Smooth muscle cell (in vitro differentiated cells): ENCODE results near the gene DERL2. TPM values are rescaled to one million over a fixed set of nuclear protein-coding genes. Genes with fewer than 3 reads are reported as not detected.

Experiments
- DNase-seq: peaks from one replicate; lab custom pipeline; 2025; ENCODE audit not compliant: unreplicated experiment; lab: John Stamatoyannopoulos, UW
- H2AFZ ChIP-seq: fragments of 200-600 bp; sonication (generic); 2 replicates; pipeline ENCODE4 v1.6.0; 2016; ENCODE audit warnings: antibody characterized with exemption, low read depth, mild to moderate bottlenecking
- H3F3A ChIP-seq: fragments of 200-600 bp; sonication (generic); 2 replicates; pipeline ENCODE4 v1.6.0; 2017; ENCODE audit warnings: antibody characterized with exemption, low read depth
- H3K27ac ChIP-seq: fragments of 200-600 bp; sonication (generic); 2 replicates; pipeline ENCODE4 v1.5.1; 2016; ENCODE audit warnings: low read depth, mild to moderate bottlenecking
- H3K27me3 ChIP-seq: fragments of 200-600 bp; sonication (generic); 2 replicates; pipeline ENCODE4 v1.6.1; 2016; ENCODE audit warnings: low read depth, mild to moderate bottlenecking
- H3K36me3 ChIP-seq: fragments of 200-600 bp; sonication (generic); 2 replicates; pipeline ENCODE4 v1.5.1; 2016; ENCODE audit warnings: low read depth
- H3K4me1 ChIP-seq: fragments of 200-600 bp; sonication (generic); 2 replicates; pipeline ENCODE4 v1.5.1; 2016; ENCODE audit warnings: low read depth
- H3K4me2 ChIP-seq: fragments of 200-600 bp; sonication (generic); 2 replicates; pipeline ENCODE4 v1.6.0; 2016; ENCODE audit warnings: mild to moderate bottlenecking
- H3K4me3 ChIP-seq: fragments of 200-600 bp; sonication (generic); 2 replicates; pipeline ENCODE4 v1.5.1; 2016; ENCODE audit warnings: mild to moderate bottlenecking
- H3K79me2 ChIP-seq: fragments of 200-600 bp; sonication (generic); 2 replicates; pipeline ENCODE4 v1.6.0; 2016; ENCODE audit warnings: low read depth, mild to moderate bottlenecking
- H3K9ac ChIP-seq: fragments of 200-600 bp; sonication (generic); 2 replicates; pipeline ENCODE4 v1.6.0; 2016; ENCODE audit warnings: low read depth
- H3K9me3 ChIP-seq: fragments of 200-600 bp; sonication (generic); replicated peaks from 2 replicates; pipeline ENCODE4 v1.5.1; 2016; ENCODE audit warnings: low read depth
- H4K20me1 ChIP-seq: fragments of 200-600 bp; sonication (generic); 2 replicates; pipeline ENCODE4 v1.6.0; 2016; ENCODE audit warnings: low read depth
- CTCF ChIP-seq: fragments of 200-600 bp; sonication (generic); IDR thresholded peaks from 2 replicates; pipeline ENCODE4 v1.5.1; 2017; ENCODE audit warnings: borderline replicate concordance, mild to moderate bottlenecking, antibody characterized with exemption; ENCODE audit not compliant: insufficient read depth, poor library complexity, severe bottlenecking
- WGBS: methylation state at CpG from one replicate; pipeline ENCODE4 v1.1.7; 2016; ENCODE audit warnings: low lambda C conversion rate; 5-methylcytosine and 5-hydroxymethylcytosine counted together
- polyA plus RNA-seq: library from polyadenylated mRNA; unstranded; fragments of >200 nt; fragmentation: Nextera tagmentation; extraction: Ambion mirVana; gene quantifications from 2 replicates; pipeline ENCODE4 v1.2.1, GENCODE V29; 2016
- total RNA-seq: library from RNA; depleted of rRNA; stranded (reverse); fragments of >200 nt; gene quantifications from 2 replicates; pipeline ENCODE4 v1.2.3, GENCODE V29; 2014

The DERL2 gene
- total and polyA plus RNA-seq, 2 experiments from 2014 or later, result 81.3 to 152 TPM

- DNase-seq, result no peak
- Histone ChIP-seq H3K36me3 (no peaks in the 10 kb centered on the region), H4K20me1 (no peaks in the 10 kb centered on the region), H3K27me3 (no peaks in the 10 kb centered on the region), H3F3A (peaks cover 3% of the 10 kb centered on the region), H3K79me2 (no peaks in the 10 kb centered on the region), H3K4me1 (no peaks in the 10 kb centered on the region), H3K9ac (no peak overlapping the region), H3K27ac (no peak overlapping the region), H3K9me3 (no peaks in the 10 kb centered on the region), H3K4me3 (no peak overlapping the region), H2AFZ (no peak overlapping the region), H3K4me2 (no peak overlapping the region)
- TF ChIP-seq CTCF, result no peak
- 92% methylated on average over 8 of the region's 8 CpGs for WGBS
These were observed 46.6 kb upstream of the DERL2 start for GRCh38 chr17:5532581-5532980.

GRCh38 chr17:5531085-5531418 is 45.1 kb upstream of the DERL2 start:
- Histone ChIP-seq H3K4me3 (no peak overlapping the region), H3K36me3 (no peaks in the 10 kb centered on the region), H3K27ac (no peak overlapping the region), H2AFZ (no peak overlapping the region), H3K9me3 (no peaks in the 10 kb centered on the region), H3K9ac (no peak overlapping the region), H3K4me2 (no peak overlapping the region), H3K4me1 (peaks cover 10% of the 10 kb centered on the region), H3K27me3 (no peaks in the 10 kb centered on the region), H3F3A (peaks cover 4% of the 10 kb centered on the region), H3K79me2 (no peaks in the 10 kb centered on the region), H4K20me1 (no peaks in the 10 kb centered on the region)
- WGBS, result 89% methylated on average over 4 of the region's 4 CpGs
- DNase-seq, result no peak
- no peak for TF ChIP-seq CTCF

GRCh38 chr17:5530265-5531084 is 44.5 kb upstream of the DERL2 start:
- peaks cover 10% of the 10 kb centered on the region for H3K4me1 ChIP-seq
- H3K9me3 ChIP-seq, result no peaks in the 10 kb centered on the region
- no peak overlapping the region for H3K4me2 ChIP-seq
- DNase-seq, result no peak
- no peak overlapping the region for H3K27ac ChIP-seq
- H4K20me1 ChIP-seq, result no peaks in the 10 kb centered on the region
- no peaks in the 10 kb centered on the region for H3K27me3 ChIP-seq
- H3K79me2 ChIP-seq, result no peaks in the 10 kb centered on the region
- no peaks in the 10 kb centered on the region for H3K36me3 ChIP-seq
- peaks cover 4% of the 10 kb centered on the region for H3F3A ChIP-seq
- H3K4me3 ChIP-seq, result no peak overlapping the region
- 91% methylated on average over 12 of the region's 12 CpGs for WGBS
- no peak overlapping the region for H2AFZ ChIP-seq
- H3K9ac ChIP-seq, result no peak overlapping the region
- no peak for TF ChIP-seq CTCF

GRCh38 chr17:5527601-5528250 is 41.7 kb upstream of the DERL2 start:
- H3K79me2 ChIP-seq, result no peaks in the 10 kb centered on the region
- no peaks in the 10 kb centered on the region for H3K36me3 ChIP-seq
- H4K20me1 ChIP-seq, result no peaks in the 10 kb centered on the region
- peaks cover 4% of the 10 kb centered on the region for H3F3A ChIP-seq
- peak overlapping the region; percentile 87 for H3K9ac ChIP-seq
- H3K27ac ChIP-seq, result peak overlapping the region; percentile 98
- H3K4me3 ChIP-seq, result no peak overlapping the region
- H2AFZ ChIP-seq, result peak overlapping the region; percentile 30
- peak overlapping the region; percentile 66 for H3K4me2 ChIP-seq
- peaks cover 10% of the 10 kb centered on the region for H3K4me1 ChIP-seq
- WGBS, result 95% methylated on average over 9 of the region's 9 CpGs
- H3K9me3 ChIP-seq, result no peaks in the 10 kb centered on the region
- TF ChIP-seq CTCF, result no peak
- DNase-seq, result no peak
- no peaks in the 10 kb centered on the region for H3K27me3 ChIP-seq
